Right lobe of liver (tissue), 6 donors: ENCODE results near the gene CDCA4. TPM values are rescaled to one million over a fixed set of nuclear protein-coding genes. Genes with fewer than 3 reads are reported as not detected.

Experiments used
- ATAC-seq, 4 donors: fragments of 200-7000 bp; cut with Tn5 transposase; one replicate each; pipeline ENCODE4 v1.9.1; 2020; ENCODE audit warnings: mild to moderate bottlenecking in 4 of 4, moderate library complexity in 4 of 4
- DNase-seq, 3 donors: peaks; one replicate each; pipeline ENCODE4 v3.0.0-alpha.2; 2020
- H3K27ac ChIP-seq, 3 donors: fragments of 200-600 bp; one replicate each; pipeline ENCODE4 v1.8.0; 2022
- H3K27me3 ChIP-seq, 2 donors: fragments of 200-600 bp; one replicate each; pipeline ENCODE4 v1.8.0; 2022
- H3K36me3 ChIP-seq, 4 donors: fragments of 200-600 bp; sonication (generic) in 1 of 4; one replicate each; pipeline versions ENCODE4 v1.5.1 to v1.8.0; 2017 to 2022; ENCODE audit warnings: control low read depth in 1 of 4
- H3K4me1 ChIP-seq, 4 donors: fragments of 200-600 bp; sonication (generic) in 1 of 4; one replicate each; pipeline versions ENCODE4 v1.5.1 to v1.8.0; 2017 to 2022; ENCODE audit warnings: control low read depth in 1 of 4
- H3K4me3 ChIP-seq, 3 donors: fragments of 200-600 bp; one replicate each; pipeline ENCODE4 v1.8.0; 2022
- H3K9me3 ChIP-seq, 4 donors: fragments of 200-600 bp; sonication (generic) in 1 of 4; one replicate each; pipeline versions ENCODE4 v1.5.1 to v1.8.0; 2017 to 2022; ENCODE audit warnings: control low read depth in 1 of 4
- CTCF ChIP-seq, 4 donors: fragments of 200-600 bp in 3 of 4; fragments of 450-650 bp in 1 of 4; IDR thresholded peaks; one replicate each; pipeline versions ENCODE4 v1.5.1 to v1.8.0; 2016 to 2022; ENCODE audit warnings: antibody characterized with exemption in 4 of 4, mild to moderate bottlenecking in 2 of 4
- POLR2A ChIP-seq: fragments of 450-650 bp; IDR thresholded peaks from one replicate; pipeline ENCODE4 v1.6.1; 2017; ENCODE audit warnings: antibody characterized with exemption, mild to moderate bottlenecking
- WGBS: methylation state at CpG from one replicate; pipeline ENCODE4 v1.1.6; 2018; ENCODE audit warnings: low coverage, low lambda C conversion rate; ENCODE audit not compliant: insufficient coverage; ENCODE audit errors: missing lambda C conversion rate; 5-methylcytosine and 5-hydroxymethylcytosine counted together
- intact Hi-C, 2 donors: fragments of 100-400 bp; cut with DNase I; formaldehyde crosslinking; loops; one replicate each; pipeline versions ENCODE4 v1.11.2 to v1.14.1; 2022
- total RNA-seq, 6 experiments: library from RNA; depleted of rRNA in 2 of 6; stranded (reverse); fragments of >200 nt in 2 of 6; fragmentation: NEBNext Ultra II Directional in 3 of 6; extraction: Animal tissue kit (Norgen Biotek cat#: 25700) in 3 of 6; gene quantifications; one replicate each; pipeline versions ENCODE4 v1.1.0 to v1.2.4, GENCODE V29; 2016 to 2023
- donor health status: DM: no; HTN: yes; CAD: no.
- donor health status: DM: no; HTN: no; CAD: no.
- donor health status: DM: no; HTN: no; CAD: no.
- donor health status: DM: no; HTN: yes; CAD: no.
- donor health status: DM: no; HTN: yes; CAD: no.

The CDCA4 gene
- total RNA-seq, 6 experiments from 2014 or later: 0.90 to 3.5 (median 1.7) TPM

GRCh38 chr14:104967386-104968152 is 53.3 kb downstream of the CDCA4 start:
- H3K27ac ChIP-seq: no peak overlapping the region
- H3K36me3 ChIP-seq: no peaks in the 10 kb centered on the region
- intact Hi-C loops: no loop called here
- H3K4me1 ChIP-seq: peaks cover 0 to 8% (median 0%) of the 10 kb centered on the region in 4 donors
- ATAC-seq (peak; percentile 34 to 64 (median 52)), DNase-seq (peak in 2 of 3 donors; percentile 42 to 56)
- TF ChIP-seq POLR2A: no peak
- WGBS: 5% methylated on average over 11 of the region's 36 CpGs
- no peaks in the 10 kb centered on the region for H3K27me3 ChIP-seq
- no peaks in the 10 kb centered on the region for H3K9me3 ChIP-seq
- H3K4me3 ChIP-seq: peak overlapping the region in 2 of 3 donors; percentile 2 to 19

GRCh38 chr14:104966981-104967385 is 53.9 kb downstream of the CDCA4 start:
- peak in 1 of 3 donors; percentile 45 for DNase-seq
- no peak overlapping the region for H3K4me3 ChIP-seq

GRCh38 chr14:104966261-104966865 is 54.5 kb downstream of the CDCA4 start:
- H3K27me3 ChIP-seq: no peaks in the 10 kb centered on the region
- peaks cover 0 to 8% (median 0%) of the 10 kb centered on the region in 4 donors for H3K4me1 ChIP-seq
- intact Hi-C loops: no loop called here
- peak in 2 of 3 donors; percentile 41 to 44 for DNase-seq
- ATAC-seq: no peak
- no peak overlapping the region for H3K4me3 ChIP-seq
- H3K27ac ChIP-seq: no peak overlapping the region
- TF ChIP-seq POLR2A: no peak
- TF ChIP-seq CTCF (IDR thresholded peaks at IDR 0.05): no peak
- H3K36me3 ChIP-seq: no peaks in the 10 kb centered on the region
- no peaks in the 10 kb centered on the region for H3K9me3 ChIP-seq
- WGBS: 63% methylated on average over 2 of the region's 9 CpGs

More at GRCh38 chr14:104966981-104967385, 53.9 kb downstream of the CDCA4 start:
- TF ChIP-seq POLR2A: no peak
- no peak for TF ChIP-seq CTCF (IDR thresholded peaks at IDR 0.05)
- peaks cover 0 to 8% (median 0%) of the 10 kb centered on the region in 4 donors for H3K4me1 ChIP-seq
- no peak overlapping the region for H3K27ac ChIP-seq
- WGBS: no CpG with 5 or more reads among the region's 8 CpGs
- no peaks in the 10 kb centered on the region for H3K27me3 ChIP-seq
- H3K9me3 ChIP-seq: no peaks in the 10 kb centered on the region
- intact Hi-C loops: no loop called here
- no peak for ATAC-seq
- no peaks in the 10 kb centered on the region for H3K36me3 ChIP-seq

GRCh38 chr14:104965561-104966231 is 55.2 kb downstream of the CDCA4 start:
- H3K36me3 ChIP-seq: no peaks in the 10 kb centered on the region
- DNase-seq: peak; percentile 19 to 48 (median 37)
- 84% methylated on average over 4 of the region's 13 CpGs for WGBS
- intact Hi-C loops: no loop called here
- no peak overlapping the region for H3K27ac ChIP-seq
- no peaks in the 10 kb centered on the region for H3K9me3 ChIP-seq
- H3K27me3 ChIP-seq: no peaks in the 10 kb centered on the region
- TF ChIP-seq POLR2A: no peak
- TF ChIP-seq CTCF (IDR thresholded peaks at IDR 0.05): no peak
- H3K4me1 ChIP-seq: peaks cover 0 to 8% (median 0%) of the 10 kb centered on the region in 4 donors
- no peak overlapping the region for H3K4me3 ChIP-seq
- no peak for ATAC-seq
